Parathyroid adenoma (tissue), 2 donors: ENCODE data around the gene PLCB3.

Source experiments
- H2AFZ ChIP-seq: fragments of 300-600 bp; sonication (generic); one replicate; pipeline ENCODE4 v1.7.0; 2017; ENCODE audit warnings: antibody characterized with exemption, mild to moderate bottlenecking
- H3K27ac ChIP-seq: fragments of 300-600 bp; sonication (generic); one replicate; pipeline ENCODE4 v1.7.0; 2017
- H3K27me3 ChIP-seq: fragments of 300-600 bp; sonication (generic); one replicate; pipeline ENCODE4 v1.7.0; 2017; ENCODE audit warnings: low read length; ENCODE audit not compliant: control insufficient read depth, insufficient read depth
- H3K36me3 ChIP-seq: fragments of 300-600 bp; sonication (generic); one replicate; pipeline ENCODE4 v1.7.0; 2017; ENCODE audit warnings: low read length; ENCODE audit not compliant: control insufficient read depth, insufficient read depth
- H3K4me1 ChIP-seq: fragments of 300-600 bp; sonication (generic); one replicate; pipeline ENCODE4 v1.7.0; 2017; ENCODE audit warnings: control low read depth
- H3K4me2 ChIP-seq: fragments of 300-600 bp; sonication (generic); one replicate; pipeline ENCODE4 v1.7.0; 2017; ENCODE audit warnings: low read length
- H3K4me3 ChIP-seq: fragments of 300-600 bp; sonication (generic); one replicate; pipeline ENCODE4 v1.7.0; 2017; ENCODE audit warnings: low read depth, low read length
- H3K79me2 ChIP-seq: fragments of 300-600 bp; sonication (generic); one replicate; pipeline ENCODE4 v1.7.0; 2017; ENCODE audit warnings: control low read depth
- H3K9ac ChIP-seq: fragments of 300-600 bp; sonication (generic); one replicate; pipeline ENCODE4 v1.7.0; 2017; ENCODE audit warnings: mild to moderate bottlenecking
- H3K9me3 ChIP-seq: fragments of 300-600 bp; sonication (generic); one replicate; pipeline ENCODE4 v1.7.0; 2017; ENCODE audit warnings: low read length; ENCODE audit not compliant: control insufficient read depth
- CTCF ChIP-seq: fragments of 300-600 bp; sonication (generic); IDR thresholded peaks from one replicate; pipeline ENCODE4 v1.7.0; 2017; ENCODE audit warnings: antibody characterized with exemption, mild to moderate bottlenecking
- donor health status: primary hyperparathyroidism.

Gene PLCB3

GRCh38 chr11:64266339-64266738, 15.0 kb downstream of the PLCB3 start:
- H3K79me2 ChIP-seq = no peaks in the 10 kb centered on the region
- no peaks in the 10 kb centered on the region for H3K36me3 ChIP-seq
- H2AFZ ChIP-seq = no peak overlapping the region
- peaks cover 10% of the 10 kb centered on the region for H3K4me1 ChIP-seq
- no peaks in the 10 kb centered on the region for H3K27me3 ChIP-seq
- no peak overlapping the region for H3K4me3 ChIP-seq
- no peaks in the 10 kb centered on the region for H3K9me3 ChIP-seq
- H3K9ac ChIP-seq = no peak overlapping the region
- H3K27ac ChIP-seq = no peak overlapping the region
- H3K4me2 ChIP-seq = no peak overlapping the region
- TF ChIP-seq CTCF = no peak

- no peak for TF ChIP-seq CTCF
- H3K79me2 ChIP-seq = no peaks in the 10 kb centered on the region
- H3K9ac ChIP-seq = no peak overlapping the region
- H3K36me3 ChIP-seq = no peaks in the 10 kb centered on the region
- H3K4me2 ChIP-seq = peak overlapping the region; percentile 91
- peak overlapping the region; percentile 5 for H2AFZ ChIP-seq
- H3K9me3 ChIP-seq = no peaks in the 10 kb centered on the region
- H3K4me1 ChIP-seq = peaks cover 10% of the 10 kb centered on the region
- peak overlapping the region; percentile 83 for H3K4me3 ChIP-seq
- H3K27ac ChIP-seq = peak overlapping the region; percentile 97
- no peaks in the 10 kb centered on the region for H3K27me3 ChIP-seq
Measured at GRCh38 chr11:64267207-64267945, 16.0 kb downstream of the PLCB3 start.

GRCh38 chr11:64268025-64268892, 16.9 kb downstream of the PLCB3 start:
- Histone ChIP-seq H3K79me2 (no peaks in the 10 kb centered on the region), H3K4me2 (peak overlapping the region; percentile 91), H2AFZ (peak overlapping the region; percentile 5), H3K27ac (peak overlapping the region; percentile 97), H3K4me3 (peak overlapping the region; percentile 83), H3K9me3 (no peaks in the 10 kb centered on the region), H3K36me3 (no peaks in the 10 kb centered on the region), H3K4me1 (peaks cover 10% of the 10 kb centered on the region), H3K9ac (no peak overlapping the region), H3K27me3 (no peaks in the 10 kb centered on the region)
- no peak for TF ChIP-seq CTCF

GRCh38 chr11:64268893-64269539, 17.7 kb downstream of the PLCB3 start:
- Histone ChIP-seq H3K27ac (peak overlapping the region; percentile 97), H3K27me3 (no peaks in the 10 kb centered on the region), H3K4me1 (peaks cover 10% of the 10 kb centered on the region), H2AFZ (peak overlapping the region; percentile 73), H3K9ac (peak overlapping the region; percentile 42), H3K36me3 (no peaks in the 10 kb centered on the region), H3K9me3 (no peaks in the 10 kb centered on the region), H3K79me2 (no peaks in the 10 kb centered on the region), H3K4me2 (peak overlapping the region; percentile 91), H3K4me3 (peak overlapping the region; percentile 83)
- no peak for TF ChIP-seq CTCF
